Thyroid gland (tissue), 4 donors: ENCODE data around the gene ZNF625.
A peak's percentile ranks its signal among the peaks of the same experiment; 100 is the strongest.

Source experiments
- POLR2A ChIP-seq, 2 donors: fragments of 450-650 bp; IDR thresholded peaks; one replicate each; pipeline ENCODE4 v1.6.1; 2017; ENCODE audit warnings: antibody characterized with exemption in 2 of 2, mild to moderate bottlenecking in 2 of 2, moderate library complexity in 1 of 2
- TF ChIP-seq, protein P1 (sequence below), 6 experiments: fragments of 200-600 bp in 3 of 6; fragments of 450-650 bp in 3 of 6; sonication (generic) in 3 of 6; IDR thresholded peaks; one replicate each; pipeline ENCODE4 v1.5.1; 2016 to 2019; ENCODE audit warnings: antibody characterized with exemption in 6 of 6, mild to moderate bottlenecking in 2 of 6, inconsistent platforms in 1 of 6, moderate library complexity in 1 of 6

DNA sequence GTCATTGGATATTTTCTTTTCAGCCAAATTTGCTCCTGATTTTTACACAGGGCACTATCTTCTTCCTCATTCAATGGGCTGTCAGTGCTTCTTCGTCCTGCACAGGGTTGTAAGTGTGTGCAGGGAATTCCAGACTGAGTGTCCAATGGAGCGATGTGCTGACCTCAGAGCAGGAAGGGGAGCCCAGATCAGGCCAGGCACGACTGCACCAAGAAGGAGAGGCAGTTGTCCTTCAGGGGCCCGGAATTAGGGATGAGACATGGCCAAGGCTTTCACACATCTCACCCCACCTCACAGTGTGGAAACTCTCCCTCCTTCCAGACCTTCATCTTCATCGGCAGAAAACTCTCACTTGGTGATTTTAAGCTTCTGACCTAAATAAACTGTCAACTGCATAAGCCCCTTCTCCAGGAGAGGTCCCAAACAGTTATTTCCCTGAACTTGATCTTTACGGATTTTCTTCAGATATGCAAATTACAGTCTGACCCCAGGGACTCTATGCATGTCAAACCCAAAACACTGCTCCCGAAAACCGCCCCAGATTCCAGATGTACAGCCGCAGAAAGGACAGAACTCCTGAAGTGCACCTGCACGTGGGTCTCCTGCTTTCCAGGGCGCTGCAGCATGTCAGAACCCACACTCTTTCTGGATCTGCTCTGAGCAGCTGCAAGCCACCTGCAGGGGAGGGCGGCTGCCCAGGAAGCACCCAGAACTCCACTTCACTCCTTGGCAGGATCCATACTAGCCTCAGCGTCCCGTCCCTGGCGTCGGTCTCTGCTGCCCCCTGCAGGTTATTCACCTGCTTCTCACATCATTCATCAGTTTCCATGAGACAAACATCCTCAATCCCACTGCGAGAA is 15.8 kb downstream of the ZNF625 start:
- TF ChIP-seq POLR2A (IDR thresholded peaks at IDR 0.05): peak in 1 of 2 donors; percentile 5
- TF ChIP-seq, protein P1, sequence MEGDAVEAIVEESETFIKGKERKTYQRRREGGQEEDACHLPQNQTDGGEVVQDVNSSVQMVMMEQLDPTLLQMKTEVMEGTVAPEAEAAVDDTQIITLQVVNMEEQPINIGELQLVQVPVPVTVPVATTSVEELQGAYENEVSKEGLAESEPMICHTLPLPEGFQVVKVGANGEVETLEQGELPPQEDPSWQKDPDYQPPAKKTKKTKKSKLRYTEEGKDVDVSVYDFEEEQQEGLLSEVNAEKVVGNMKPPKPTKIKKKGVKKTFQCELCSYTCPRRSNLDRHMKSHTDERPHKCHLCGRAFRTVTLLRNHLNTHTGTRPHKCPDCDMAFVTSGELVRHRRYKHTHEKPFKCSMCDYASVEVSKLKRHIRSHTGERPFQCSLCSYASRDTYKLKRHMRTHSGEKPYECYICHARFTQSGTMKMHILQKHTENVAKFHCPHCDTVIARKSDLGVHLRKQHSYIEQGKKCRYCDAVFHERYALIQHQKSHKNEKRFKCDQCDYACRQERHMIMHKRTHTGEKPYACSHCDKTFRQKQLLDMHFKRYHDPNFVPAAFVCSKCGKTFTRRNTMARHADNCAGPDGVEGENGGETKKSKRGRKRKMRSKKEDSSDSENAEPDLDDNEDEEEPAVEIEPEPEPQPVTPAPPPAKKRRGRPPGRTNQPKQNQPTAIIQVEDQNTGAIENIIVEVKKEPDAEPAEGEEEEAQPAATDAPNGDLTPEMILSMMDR (IDR thresholded peaks at IDR 0.05): peak; percentile 74 to 99 (median 92)
